ENCODE results near the gene PCDHGB4. TPM values are rescaled to one million over a fixed set of nuclear protein-coding genes. Genes with fewer than 3 reads are reported as not detected.

PCDHGB4 gene
- total RNA-seq, 1 donor from 2014 or later, result 35.4 TPM

GRCh38 chr5:141412854-141413539 lies 25.5 kb downstream of the PCDHGB4 start, which contains the start of gene PCDHGA10:
TSS of gene PCDHGA10 (plus strand) at chr5:141412987. CDS start at chr5:141413176, 189 bp downstream.

GRCh38 chr5:141417494-141418172 lies 30.1 kb downstream of the PCDHGB4 start, which contains the start of gene PCDHGB7:
TSS of gene PCDHGB7 (plus strand) at chr5:141417677. CDS start at chr5:141417860, 183 bp downstream.

DNA sequence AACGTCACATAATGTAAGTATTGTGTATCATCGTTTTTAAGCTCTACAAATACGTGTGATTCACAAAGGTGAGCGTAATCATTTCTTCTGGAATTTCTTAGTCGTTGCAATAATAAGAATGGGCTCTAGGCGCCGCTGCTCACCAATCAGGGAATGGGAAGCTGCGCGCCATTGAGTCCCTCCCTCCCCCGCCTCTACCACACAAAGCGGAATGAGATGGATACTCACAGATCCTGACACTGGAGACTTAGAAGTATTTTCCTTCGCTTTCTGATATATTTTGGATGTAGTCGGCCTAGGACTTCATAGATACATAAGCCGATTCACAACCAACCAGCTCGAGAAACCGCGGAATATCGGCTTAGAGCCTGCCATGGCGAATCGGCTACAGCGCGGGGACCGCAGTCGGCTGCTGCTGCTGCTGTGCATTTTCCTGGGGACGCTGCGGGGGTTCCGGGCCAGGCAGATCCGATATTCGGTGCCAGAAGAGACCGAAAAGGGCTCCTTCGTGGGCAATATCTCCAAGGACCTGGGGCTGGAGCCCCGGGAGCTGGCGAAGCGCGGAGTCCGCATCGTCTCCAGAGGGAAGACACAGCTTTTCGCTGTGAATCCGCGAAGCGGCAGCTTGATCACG lies 33.5 kb downstream of the PCDHGB4 start, which contains the start of gene PCDHGA11:
Gene PCDHGA11 (plus strand): TSS at position 197 of the 634 bp plus-strand sequence. CDS start 177 bp downstream, at position 374.

GRCh38 chr5:141430332-141431113 lies 43.0 kb downstream of the PCDHGB4 start, which contains the start of gene PCDHGA12:
TSS of gene PCDHGA12 (plus strand) at chr5:141430507. CDS start at chr5:141430760, 253 bp downstream.

Other genes starting within 250 kb of the PCDHGB4 start
- gene PCDHB6, start 237.6 kb upstream of the PCDHGB4 start, total RNA-seq, result 5.6 TPM
- 17.8 TPM for gene PCDHB7, start 215.1 kb upstream of the PCDHGB4 start, total RNA-seq
- gene PCDHB8, start 209.9 kb upstream of the PCDHGB4 start, total RNA-seq, result 15.0 TPM
- 10.6 TPM for gene PCDHB16, start 205.3 kb upstream of the PCDHGB4 start, total RNA-seq
- gene PCDHB9, start 200.5 kb upstream of the PCDHGB4 start, total RNA-seq, result 11.9 TPM
- 26.3 TPM for gene PCDHB10, start 195.3 kb upstream of the PCDHGB4 start, total RNA-seq
- 24.1 TPM for gene PCDHB11, start 188.1 kb upstream of the PCDHGB4 start, total RNA-seq
- 36.9 TPM for gene PCDHB12, start 179.0 kb upstream of the PCDHGB4 start, total RNA-seq
- gene PCDHB13, start 173.8 kb upstream of the PCDHGB4 start, total RNA-seq, result 29.7 TPM
- gene PCDHB14, start 164.4 kb upstream of the PCDHGB4 start, total RNA-seq, result 28.2 TPM
- gene PCDHB15, start 142.3 kb upstream of the PCDHGB4 start, total RNA-seq, result 32.9 TPM
- 0.63 TPM for gene SLC25A2, start 83.6 kb upstream of the PCDHGB4 start, total RNA-seq
- gene TAF7, start 66.9 kb upstream of the PCDHGB4 start, total RNA-seq, result 77.3 TPM
- gene PCDHGA1, start 57.2 kb upstream of the PCDHGB4 start, total RNA-seq, result 9.1 TPM
- 11.9 TPM for gene PCDHGA2, start 48.9 kb upstream of the PCDHGB4 start, total RNA-seq
- gene PCDHGA3, start 43.9 kb upstream of the PCDHGB4 start, total RNA-seq, result 11.0 TPM
- gene PCDHGB1, start 37.6 kb upstream of the PCDHGB4 start, total RNA-seq, result 20.3 TPM
- 21.6 TPM for gene PCDHGA4, start 32.7 kb upstream of the PCDHGB4 start, total RNA-seq
- gene PCDHGB2, start 27.7 kb upstream of the PCDHGB4 start, total RNA-seq, result 21.9 TPM
- 17.8 TPM for gene PCDHGA5, start 23.5 kb upstream of the PCDHGB4 start, total RNA-seq
- 31.0 TPM for gene PCDHGB3, start 17.5 kb upstream of the PCDHGB4 start, total RNA-seq
- gene PCDHGA6, start 13.8 kb upstream of the PCDHGB4 start, total RNA-seq, result 29.1 TPM
- gene PCDHGA7, start 5.0 kb upstream of the PCDHGB4 start, total RNA-seq, result 23.8 TPM
- 30.0 TPM for gene PCDHGA8, start 4.9 kb downstream of the PCDHGB4 start, total RNA-seq
- 41.6 TPM for gene PCDHGB5, start 10.2 kb downstream of the PCDHGB4 start, total RNA-seq
- gene PCDHGA9, start 15.1 kb downstream of the PCDHGB4 start, total RNA-seq, result 38.2 TPM
- gene PCDHGB6, start 20.3 kb downstream of the PCDHGB4 start, total RNA-seq, result 35.4 TPM
- 36.3 TPM for gene PCDHGA10, start 25.3 kb downstream of the PCDHGB4 start, total RNA-seq
- 43.5 TPM for gene PCDHGB7, start 30.0 kb downstream of the PCDHGB4 start, total RNA-seq
- 40.4 TPM for gene PCDHGA11, start 33.4 kb downstream of the PCDHGB4 start, total RNA-seq
- gene PCDHGA12, start 42.8 kb downstream of the PCDHGB4 start, total RNA-seq, result 26.9 TPM
- 62.3 TPM for gene PCDHGC3, start 88.3 kb downstream of the PCDHGB4 start, total RNA-seq
- 91.7 TPM for gene PCDHGC4, start 97.3 kb downstream of the PCDHGB4 start, total RNA-seq
- 20.0 TPM for gene PCDHGC5, start 101.4 kb downstream of the PCDHGB4 start, total RNA-seq
- 39.8 TPM for gene DIAPH1, start 231.3 kb downstream of the PCDHGB4 start, total RNA-seq
- gene HDAC3, start 249.2 kb downstream of the PCDHGB4 start, total RNA-seq, result 81.7 TPM
- 9.1 TPM for gene RELL2, start 249.3 kb downstream of the PCDHGB4 start, total RNA-seq

Measured in parietal lobe (tissue), 1 donor.